H9 (cell line): ENCODE data around the gene PREP. TPM values are rescaled to one million over a fixed set of nuclear protein-coding genes. Genes with fewer than 3 reads are reported as not detected.

Experiments
- DNase-seq: peaks from one replicate; pipeline ENCODE4 v3.0.0-alpha.2; 2017
- H2AFZ ChIP-seq: one replicate; pipeline ENCODE4 v1.6.1; 2013; ENCODE audit warnings: mild to moderate bottlenecking, low read length, control low read depth, moderate library complexity
- H2AK5ac ChIP-seq: 2 replicates; pipeline ENCODE4 v1.6.1; 2013; ENCODE audit warnings: low read length, control low read depth, mixed read lengths; ENCODE audit not compliant: insufficient read length
- H2BK120ac ChIP-seq: one replicate; pipeline ENCODE4 v1.6.1; 2013; ENCODE audit warnings: low read depth, mild to moderate bottlenecking, low read length, control low read depth, inconsistent platforms; ENCODE audit not compliant: poor library complexity, severe bottlenecking
- H2BK12ac ChIP-seq: 2 replicates; pipeline ENCODE4 v1.6.1; 2013; ENCODE audit warnings: low read length, control low read depth, mixed read lengths, low read depth; ENCODE audit not compliant: insufficient read length
- H2BK15ac ChIP-seq: 2 replicates; pipeline ENCODE4 v1.6.1; 2013; ENCODE audit warnings: low read depth, low read length, control low read depth
- H2BK20ac ChIP-seq: one replicate; pipeline ENCODE4 v1.6.1; 2013; ENCODE audit warnings: low read depth, mild to moderate bottlenecking, low read length, control low read depth, inconsistent platforms; ENCODE audit not compliant: poor library complexity, severe bottlenecking
- H2BK5ac ChIP-seq: 2 replicates; pipeline ENCODE4 v1.6.1; 2013; ENCODE audit warnings: low read length, control low read depth, mixed read lengths; ENCODE audit not compliant: insufficient read length
- H3K14ac ChIP-seq: 2 replicates; pipeline ENCODE4 v1.6.1; 2013; ENCODE audit warnings: low read length, control low read depth; ENCODE audit not compliant: insufficient read depth
- H3K18ac ChIP-seq: 2 replicates; pipeline ENCODE4 v1.6.1; 2013; ENCODE audit warnings: low read depth, mild to moderate bottlenecking, mixed read lengths, low read length, control low read depth; ENCODE audit not compliant: insufficient read length
- H3K23ac ChIP-seq: 2 replicates; pipeline ENCODE4 v1.6.1; 2013; ENCODE audit warnings: low read length, control low read depth, mixed read lengths, low read depth; ENCODE audit not compliant: insufficient read length
- H3K23me2 ChIP-seq: 2 replicates; pipeline ENCODE4 v1.6.1; 2013; ENCODE audit warnings: low read depth, mild to moderate bottlenecking, mixed read lengths, low read length, control low read depth; ENCODE audit not compliant: insufficient read length, poor library complexity, severe bottlenecking
- H3K27ac ChIP-seq: 2 replicates; pipeline ENCODE4 v1.5.1; 2013; ENCODE audit warnings: low read length, control low read depth, mixed read lengths, low read depth; ENCODE audit not compliant: insufficient read length
- H3K27me3 ChIP-seq: 2 replicates; pipeline ENCODE4 v1.6.1; 2013; ENCODE audit warnings: low read length, control low read depth, inconsistent platforms; ENCODE audit not compliant: insufficient read depth
- H3K4ac ChIP-seq: 2 replicates; pipeline ENCODE4 v1.6.1; 2013; ENCODE audit warnings: low read depth, mild to moderate bottlenecking, control low read depth, inconsistent platforms, low read length, moderate library complexity
- H3K4me1 ChIP-seq: 2 replicates; pipeline ENCODE4 v1.6.1; 2013; ENCODE audit warnings: low read length, control low read depth, inconsistent platforms; ENCODE audit not compliant: insufficient read depth
- H3K4me2 ChIP-seq: 2 replicates; pipeline ENCODE4 v1.6.1; 2013; ENCODE audit warnings: low read length, control low read depth, mixed read lengths; ENCODE audit not compliant: insufficient read length, insufficient read depth
- H3K56ac ChIP-seq: 2 replicates; pipeline ENCODE4 v1.6.1; 2013; ENCODE audit warnings: low read depth, mild to moderate bottlenecking, mixed read lengths, low read length, control low read depth; ENCODE audit not compliant: insufficient read length
- H3K79me1 ChIP-seq: 2 replicates; pipeline ENCODE4 v1.6.1; 2013; ENCODE audit warnings: low read depth, mild to moderate bottlenecking, moderate library complexity, low read length, control low read depth, inconsistent platforms; ENCODE audit not compliant: insufficient read depth, poor library complexity, severe bottlenecking
- H3K79me2 ChIP-seq: 2 replicates; pipeline ENCODE4 v1.6.1; 2013; ENCODE audit warnings: low read length, control low read depth, inconsistent platforms; ENCODE audit not compliant: insufficient read depth
- H3K9ac ChIP-seq: 2 replicates; pipeline ENCODE4 v1.6.1; 2013; ENCODE audit warnings: low read length, control low read depth, mixed read lengths; ENCODE audit not compliant: insufficient read length; ENCODE audit errors: extremely low read depth
- H3K9me3 ChIP-seq: one replicate; pipeline ENCODE4 v1.6.1; 2013; ENCODE audit warnings: low read depth, low read length, inconsistent platforms; ENCODE audit not compliant: control insufficient read depth
- H3T11ph ChIP-seq: one replicate; pipeline ENCODE4 v1.6.1; 2013; ENCODE audit warnings: mild to moderate bottlenecking, low read length, control low read depth, inconsistent platforms
- H4K20me1 ChIP-seq: one replicate; pipeline ENCODE4 v1.6.1; 2013; ENCODE audit not compliant: control insufficient read depth, insufficient read length, insufficient read depth
- H4K5ac ChIP-seq: 2 replicates; pipeline ENCODE4 v1.6.1; 2013; ENCODE audit warnings: low read depth, mild to moderate bottlenecking, mixed read lengths, low read length, control low read depth; ENCODE audit not compliant: insufficient read length
- H4K8ac ChIP-seq: replicated peaks from 2 replicates; pipeline ENCODE4 v1.6.1; 2013; ENCODE audit warnings: low read length, control low read depth, mixed read lengths, low read depth; ENCODE audit not compliant: insufficient read length
- H4K91ac ChIP-seq: 2 replicates; pipeline ENCODE4 v1.6.1; 2013; ENCODE audit warnings: low read depth, mild to moderate bottlenecking, moderate library complexity, mixed read lengths, low read length, control low read depth; ENCODE audit not compliant: insufficient read length
- H3K27ac Mint-ChIP-seq, 3 experiments: 2 replicates in 2 of 3; 3 replicates in 1 of 3; pipeline ENCODE4 v1.8.0; 2020 to 2021; ENCODE audit warnings: mixed read lengths in 3 of 3, mild to moderate bottlenecking in 1 of 3, moderate library complexity in 1 of 3
- H3K27me3 Mint-ChIP-seq: 2 replicates; pipeline ENCODE4 v1.8.0; 2021; ENCODE audit warnings: low read depth, mild to moderate bottlenecking, moderate library complexity, mixed read lengths
- H3K36me3 Mint-ChIP-seq, 3 experiments: 2 replicates in 2 of 3; 3 replicates in 1 of 3; pipeline ENCODE4 v1.8.0; 2020 to 2021; ENCODE audit warnings: low read depth in 3 of 3, mixed read lengths in 3 of 3; ENCODE audit not compliant: insufficient read depth in 1 of 3
- H3K4me1 Mint-ChIP-seq, 2 experiments: 2 replicates each; pipeline ENCODE4 v1.8.0; 2020; ENCODE audit warnings: mixed read lengths in 2 of 2
- H3K4me3 Mint-ChIP-seq, 2 experiments: 2 replicates in 1 of 2; 3 replicates in 1 of 2; pipeline ENCODE4 v1.8.0; 2020 to 2021; ENCODE audit warnings: mild to moderate bottlenecking in 2 of 2, mixed read lengths in 2 of 2, moderate library complexity in 1 of 2
- H3K9me3 Mint-ChIP-seq, 2 experiments: 2 replicates in 1 of 2; 3 replicates in 1 of 2; pipeline ENCODE4 v1.8.0; 2020; ENCODE audit warnings: mild to moderate bottlenecking in 2 of 2, mixed read lengths in 2 of 2, moderate library complexity in 1 of 2
- CTCF ChIP-seq: fragments of 200-600 bp; sonication (generic); conservative IDR thresholded peaks from 3 replicates; pipeline ENCODE4 v1.8.0; 2021; ENCODE audit warnings: antibody characterized with exemption, mild to moderate bottlenecking
- WGBS: extraction: QIAGEN DNeasy Blood & Tissue Kit; methylation state at CpG from one replicate; pipeline ENCODE4 v1.1.7; 2013; ENCODE audit warnings: missing lambda C conversion rate, low lambda C conversion rate, mixed read lengths; ENCODE audit not compliant: insufficient read length; ENCODE audit errors: extremely low coverage; 5-methylcytosine and 5-hydroxymethylcytosine counted together
- total RNA-seq: library from RNA; stranded (reverse); gene quantifications from 2 replicates; pipeline ENCODE4 v1.2.1, GENCODE V29; 2021

PREP gene
- total RNA-seq, 1 experiment from 2014 or later: 54.0 TPM

- no peaks in the 10 kb centered on the region for H3K27me3 Mint-ChIP-seq
Observed at GRCh38 chr6:105278813-105279212, 124.1 kb downstream of the PREP start.

More at GRCh38 chr6:105278813-105279212, 124.1 kb downstream of the PREP start:
- H3K27ac ChIP-seq: no peak overlapping the region
- no peaks in the 10 kb centered on the region for H3K9me3 Mint-ChIP-seq
- H3K79me1 ChIP-seq: no peaks in the 10 kb centered on the region
- no peaks in the 10 kb centered on the region for H3K9me3 ChIP-seq
- H3K4me1 ChIP-seq: no peaks in the 10 kb centered on the region
- peaks cover 24 to 47% (median 47%) of the 10 kb centered on the region in 3 experiments; a peak in 6 of 7 replicates for H3K36me3 Mint-ChIP-seq
- no peaks in the 10 kb centered on the region for H3K79me2 ChIP-seq
- H3T11ph ChIP-seq: no peak overlapping the region
- no peak overlapping the region for H3K4me2 ChIP-seq
- H4K20me1 ChIP-seq: no peaks in the 10 kb centered on the region
- H2BK20ac ChIP-seq: no peak overlapping the region
- no CpG with 5 or more reads among the region's 3 CpGs for WGBS
- H3K56ac ChIP-seq: no peak overlapping the region
- no peaks in the 10 kb centered on the region for H3K27me3 ChIP-seq
- no peak overlapping the region for H4K5ac ChIP-seq
- no peak overlapping the region for H3K9ac ChIP-seq
- H2BK5ac ChIP-seq: no peak overlapping the region
- no peak overlapping the region for H2BK15ac ChIP-seq
- H3K18ac ChIP-seq: no peak overlapping the region
- H3K23ac ChIP-seq: no peak overlapping the region
- no peak overlapping the region for H4K91ac ChIP-seq
- H3K23me2 ChIP-seq: no peaks in the 10 kb centered on the region
- peaks cover 2 to 5% of the 10 kb centered on the region in 2 experiments for H3K4me1 Mint-ChIP-seq
- H3K4ac ChIP-seq: no peak overlapping the region
- no peak overlapping the region; a peak in 1 of 7 replicates for H3K27ac Mint-ChIP-seq
- no peak overlapping the region for H3K4me3 Mint-ChIP-seq
- H3K14ac ChIP-seq: no peak overlapping the region
- no peak for TF ChIP-seq CTCF
- H2AFZ ChIP-seq: no peak overlapping the region
- H2AK5ac ChIP-seq: no peak overlapping the region
- DNase-seq: no peak
- no peak overlapping the region for H2BK12ac ChIP-seq
- H4K8ac ChIP-seq: no peak overlapping the region
- H2BK120ac ChIP-seq: no peak overlapping the region
